HAP-1 (cell line): ENCODE measurements around the gene NAPSA.
"Not testable (repeated sequence)": the region's sequence is repeated elsewhere in the genome, so short reads cannot be mapped to it uniquely, and the experiment has no call there.

Experiments
- DNase-seq, 2 experiments: peaks; one replicate each; pipeline ENCODE4 v3.0.0-alpha.2; 2016 to 2020; ENCODE audit warnings: low spot score in 2 of 2
- H3K27me3 ChIP-seq: fragments of 250-450 bp; sonication (Bioruptor Pico); 2 replicates; pipeline ENCODE4 v1.5.1; 2020; ENCODE audit warnings: low read depth, mild to moderate bottlenecking, moderate library complexity
- H3K36me3 ChIP-seq: fragments of 250-450 bp; sonication (Bioruptor Pico); replicated peaks from 2 replicates; pipeline ENCODE4 v1.5.1; 2020; ENCODE audit warnings: mild to moderate bottlenecking
- H3K4me1 ChIP-seq: fragments of 250-450 bp; sonication (Bioruptor Pico); 2 replicates; pipeline ENCODE4 v1.5.1; 2020; ENCODE audit warnings: mild to moderate bottlenecking
- H3K4me3 ChIP-seq: fragments of 250-450 bp; sonication (Bioruptor Pico); 2 replicates; pipeline ENCODE4 v1.5.1; 2020; ENCODE audit warnings: mild to moderate bottlenecking, moderate library complexity
- H3K9me3 ChIP-seq: fragments of 250-450 bp; sonication (Bioruptor Pico); 2 replicates; pipeline ENCODE4 v1.5.1; 2020; ENCODE audit warnings: mild to moderate bottlenecking, moderate library complexity
- in situ Hi-C: fragments of 300-500 bp; cut with MboI; formaldehyde crosslinking; loops from 3 replicates; pipeline ENCODE4 v1.14.3; 2020; ENCODE audit warnings: low sequenced_read_pairs, inconsistent platforms, mixed read lengths

The NAPSA gene

DNA sequence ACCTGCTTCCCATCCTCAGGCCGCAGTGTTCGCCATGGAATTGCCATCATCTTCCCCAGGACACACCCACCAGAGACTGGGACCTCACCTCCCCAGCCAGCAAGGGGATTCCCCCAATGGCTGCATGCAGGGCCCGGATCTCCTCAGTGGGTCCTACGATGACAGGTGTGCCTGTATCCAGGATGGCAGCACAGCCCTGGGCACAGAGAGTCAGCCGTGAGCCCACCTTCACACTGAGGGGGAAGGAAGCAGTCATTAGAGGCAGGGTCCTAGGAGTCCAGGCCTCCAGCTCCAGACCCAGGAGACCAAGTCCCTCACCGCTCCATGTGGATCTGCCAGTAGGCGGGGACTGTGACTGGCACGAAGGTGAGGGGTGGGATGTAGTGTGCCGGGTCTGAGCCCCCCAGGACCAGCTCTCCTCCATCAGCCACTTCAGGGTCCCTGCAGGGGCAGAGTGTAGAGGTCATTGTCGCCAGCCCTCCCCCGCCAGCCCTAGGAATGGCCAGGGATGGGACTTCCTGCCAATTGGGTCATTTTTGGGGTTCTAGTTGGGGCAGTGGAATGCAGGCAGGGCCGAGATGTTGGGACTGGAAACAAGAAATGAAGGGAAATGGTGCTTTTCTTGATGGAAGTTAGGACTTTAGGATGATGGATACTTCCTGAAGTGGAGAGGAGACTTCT is 30.6 kb downstream of the NAPSA start:
- H3K27me3 ChIP-seq = peaks cover 7% of the 10 kb centered on the region
- H3K9me3 ChIP-seq = no peaks in the 10 kb centered on the region; the same call in 1 of the 2 replicates
- no peak overlapping the region for H3K4me3 ChIP-seq
- no peak for DNase-seq
- no peaks in the 10 kb centered on the region for H3K36me3 ChIP-seq
- H3K4me1 ChIP-seq = peaks cover 8% of the 10 kb centered on the region
- in situ Hi-C loops = no loop called here

DNA sequence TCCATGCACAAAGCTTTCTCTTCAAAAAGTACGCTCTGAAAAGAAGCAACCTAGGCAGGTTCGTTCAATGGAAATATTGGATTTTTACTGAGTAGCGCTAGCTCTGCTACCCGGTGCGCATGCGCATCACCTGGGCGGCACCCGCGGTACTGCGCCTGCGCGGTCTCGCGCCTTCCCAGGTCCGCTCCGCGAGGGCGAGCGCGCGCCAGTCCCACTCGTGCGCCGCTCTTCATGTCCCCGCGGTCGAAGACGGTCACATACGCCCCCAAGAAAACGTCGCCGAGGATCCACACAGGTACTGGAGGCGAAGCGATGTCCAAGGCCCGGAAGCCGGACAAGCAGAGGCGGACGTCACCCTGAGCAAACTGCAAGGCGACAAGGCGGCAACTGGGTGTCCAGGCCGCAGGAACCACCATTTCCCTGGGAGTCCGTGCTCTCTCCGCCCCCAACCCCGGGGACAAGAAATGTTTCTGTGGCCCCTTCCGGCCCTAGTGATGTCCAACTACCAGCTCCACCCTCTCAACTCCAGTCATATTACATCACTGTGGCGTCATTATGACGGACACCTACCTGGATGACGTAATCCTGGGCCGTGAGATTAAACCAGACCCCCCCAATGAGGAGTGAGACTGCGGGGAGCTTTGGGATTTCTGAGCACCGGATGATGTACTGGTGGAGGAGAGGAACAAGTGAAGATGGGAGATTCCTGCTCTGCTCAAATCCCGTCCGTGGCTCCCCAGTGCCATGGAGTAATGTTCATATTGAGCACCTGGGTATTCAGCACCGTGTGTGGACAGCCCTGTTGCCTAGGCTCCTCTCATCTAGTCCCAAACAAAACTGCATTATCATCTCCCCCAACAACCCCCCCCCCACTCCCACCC is 31.5 kb downstream of the NAPSA start:
- Histone ChIP-seq H3K4me1 (peaks cover 11% of the 10 kb centered on the region), H3K9me3 (no peaks in the 10 kb centered on the region; the same call in 1 of the 2 replicates), H3K36me3 (no peaks in the 10 kb centered on the region), H3K27me3 (peaks cover 7% of the 10 kb centered on the region), H3K4me3 (peak overlapping the region; percentile 26)
- in situ Hi-C loops = no loop called here
- peak; percentile 11 to 72 for DNase-seq

DNA sequence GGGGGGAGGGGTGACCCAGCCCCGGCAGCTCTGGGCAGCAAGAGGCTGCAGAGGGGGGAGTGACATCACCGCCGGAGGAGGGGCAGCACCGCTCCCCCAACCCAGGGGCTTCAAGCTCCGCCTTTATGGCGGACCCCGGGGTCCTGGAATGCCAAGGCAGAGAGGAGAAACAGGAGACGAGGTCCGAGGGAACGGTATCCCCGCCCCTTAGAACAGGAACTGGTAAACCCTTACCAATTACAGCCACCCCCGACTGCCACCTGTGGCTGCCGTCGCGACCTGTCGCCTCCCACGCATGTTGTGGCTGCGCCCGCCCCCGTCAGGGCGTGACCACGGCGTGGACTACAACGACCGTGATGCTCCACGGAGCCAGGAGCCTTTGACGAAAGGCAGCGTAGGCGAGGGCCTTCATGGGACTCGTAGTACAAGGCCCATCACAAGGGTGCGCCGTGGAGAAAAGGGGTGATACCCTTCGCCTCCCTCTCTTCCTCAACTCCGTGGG is 32.2 kb downstream of the NAPSA start:
- Histone ChIP-seq H3K4me1 (peaks cover 11% of the 10 kb centered on the region), H3K27me3 (peaks cover 7% of the 10 kb centered on the region), H3K4me3 (peak overlapping the region; percentile 26), H3K36me3 (no peaks in the 10 kb centered on the region), H3K9me3 (no peaks in the 10 kb centered on the region; the same call in 1 of the 2 replicates)
- in situ Hi-C loops = no loop called here
- peak; percentile 37 to 73 for DNase-seq

DNA sequence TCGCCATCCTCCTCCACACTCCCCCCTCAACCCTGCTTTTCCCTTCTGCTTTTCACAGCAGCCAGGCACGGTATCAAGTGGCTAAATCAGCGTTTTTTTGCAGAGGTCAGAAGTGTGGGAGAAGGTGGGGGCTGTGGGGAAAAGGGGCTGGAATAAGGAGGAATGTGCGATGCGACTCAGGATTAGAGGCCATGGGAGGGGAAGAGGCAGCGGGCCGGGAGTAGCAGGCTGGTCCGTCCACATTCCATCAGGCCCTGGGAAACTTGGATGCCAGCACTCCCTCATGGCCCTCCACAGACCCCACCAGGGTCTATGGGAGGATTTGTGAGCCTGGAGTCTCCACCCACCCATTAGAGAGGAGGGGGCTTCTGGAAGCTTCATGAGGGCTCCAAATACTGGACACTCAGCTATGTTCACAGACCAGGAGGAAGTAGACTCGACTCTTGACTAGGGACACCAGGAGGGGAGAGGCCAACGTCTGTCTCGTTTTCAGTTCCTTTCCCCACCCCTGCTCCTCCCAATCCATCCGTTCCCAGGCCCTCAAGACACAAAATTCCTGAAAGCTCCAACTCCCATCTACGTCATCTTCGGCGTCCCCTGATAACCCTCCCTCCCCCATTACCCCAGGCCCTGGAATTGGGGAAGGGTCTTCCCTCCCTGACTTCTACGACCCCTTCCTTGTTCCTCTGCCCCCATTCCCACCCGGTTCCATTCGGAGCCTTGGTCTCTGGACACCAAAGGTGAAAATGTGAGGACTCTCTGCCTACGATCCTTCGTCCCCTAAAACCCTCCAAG is 33.0 kb downstream of the NAPSA start:
- no peak overlapping the region for H3K4me3 ChIP-seq
- no peak for DNase-seq
- peaks cover 11% of the 10 kb centered on the region for H3K4me1 ChIP-seq
- H3K36me3 ChIP-seq = no peaks in the 10 kb centered on the region
- in situ Hi-C loops = no loop called here
- no peaks in the 10 kb centered on the region; the same call in 1 of the 2 replicates for H3K9me3 ChIP-seq
- H3K27me3 ChIP-seq = peaks cover 11% of the 10 kb centered on the region

DNA sequence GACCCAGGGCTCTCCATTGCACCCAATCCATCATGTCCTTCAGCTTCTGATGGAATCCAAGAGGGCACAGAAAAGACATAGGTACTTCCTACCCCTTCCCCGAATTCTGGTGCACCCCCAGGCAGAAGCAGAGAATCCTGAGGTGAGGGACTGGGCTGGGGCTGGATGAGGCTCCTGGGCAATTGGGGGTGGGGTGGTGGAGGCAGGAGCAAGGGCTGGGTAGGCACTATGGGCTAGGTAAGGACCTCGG is 33.5 kb downstream of the NAPSA start:
- no peak for DNase-seq
- no peaks in the 10 kb centered on the region for H3K36me3 ChIP-seq
- H3K4me1 ChIP-seq = peaks cover 11% of the 10 kb centered on the region
- H3K27me3 ChIP-seq = peaks cover 13% of the 10 kb centered on the region
- H3K4me3 ChIP-seq = no peak overlapping the region
- H3K9me3 ChIP-seq = no peaks in the 10 kb centered on the region; the same call in 1 of the 2 replicates
- in situ Hi-C loops = no loop called here

DNA sequence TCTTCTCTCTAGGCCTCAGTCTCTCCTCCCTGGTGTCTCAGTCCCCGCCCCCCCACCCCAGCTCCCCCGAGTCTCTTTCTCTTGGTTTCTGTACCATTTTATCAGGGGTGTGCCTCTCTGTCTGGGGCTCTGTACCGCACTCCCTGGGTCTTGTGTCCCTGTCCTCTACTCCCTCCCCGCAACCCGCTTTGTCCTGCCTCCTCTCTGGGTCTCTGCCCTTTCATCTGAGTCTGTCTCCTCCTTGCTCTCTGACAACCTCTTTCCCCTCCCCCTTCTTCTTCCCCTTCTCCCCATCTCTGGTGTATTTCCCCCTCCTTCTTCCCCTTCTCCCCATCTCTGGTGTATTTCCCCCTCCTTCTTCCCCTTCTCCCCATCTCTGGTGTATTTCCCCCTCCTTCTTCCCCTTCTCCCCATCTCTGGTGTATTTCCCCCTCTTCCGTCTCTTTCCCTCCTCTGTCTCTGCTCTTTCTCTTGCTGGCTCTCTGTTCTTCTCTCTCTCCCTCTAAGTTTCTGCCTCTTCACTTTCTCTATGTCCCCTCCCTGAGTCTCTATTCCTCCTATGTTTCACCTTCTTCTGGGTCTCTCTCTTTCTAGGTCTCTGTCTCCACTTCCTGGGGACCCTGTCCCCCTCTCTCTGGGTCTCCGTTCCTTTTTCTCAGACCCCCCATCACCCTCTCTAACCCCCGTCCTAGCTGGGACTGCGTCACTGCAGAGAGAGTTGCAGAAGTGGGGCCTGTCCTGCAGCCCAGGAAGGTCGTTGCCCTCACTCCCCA is 34.0 kb downstream of the NAPSA start:
- H3K9me3 ChIP-seq = no peaks in the 10 kb centered on the region; the same call in 1 of the 2 replicates
- peak overlapping the region; percentile 15; the same call in 1 of the 2 replicates for H3K4me3 ChIP-seq
- H3K27me3 ChIP-seq = peaks cover 13% of the 10 kb centered on the region
- H3K4me1 ChIP-seq = peaks cover 11% of the 10 kb centered on the region
- H3K36me3 ChIP-seq = no peaks in the 10 kb centered on the region
- in situ Hi-C loops = no loop called here
- DNase-seq = no peak

DNA sequence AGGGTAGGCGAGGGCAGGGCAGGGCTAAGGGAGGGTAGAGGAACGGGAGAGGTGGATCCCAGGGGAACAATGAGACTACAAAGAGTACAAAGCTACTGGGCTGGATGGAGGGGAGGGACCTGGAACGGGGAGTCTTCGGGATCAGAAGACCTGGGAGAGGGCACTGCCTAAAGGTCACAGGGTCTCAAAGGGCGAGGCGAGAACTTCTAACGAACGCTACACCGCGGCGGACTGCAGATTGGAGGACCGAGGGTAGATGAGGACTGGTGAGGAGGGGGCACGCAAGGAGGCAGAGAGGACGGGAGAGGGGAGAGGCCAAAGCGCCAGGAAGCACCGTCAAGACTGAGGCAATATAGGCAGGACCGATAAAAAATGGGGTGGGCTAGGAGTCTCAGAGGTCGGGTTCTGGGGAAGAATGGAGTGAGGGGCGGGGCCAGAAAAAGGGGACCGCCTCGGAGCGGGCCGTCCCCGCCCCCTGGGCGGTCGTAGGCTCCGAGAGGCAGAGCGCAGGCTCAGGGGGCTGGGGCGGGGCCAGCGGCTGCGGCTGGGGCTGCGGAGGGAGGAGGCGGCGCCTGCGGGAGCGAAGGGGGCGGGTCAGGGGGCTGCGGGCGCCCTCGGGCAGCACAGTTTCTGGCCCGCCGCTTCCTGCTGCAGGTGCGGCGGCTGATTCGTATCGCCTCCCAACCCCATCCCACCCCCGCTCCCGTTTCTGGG is 34.9 kb downstream of the NAPSA start:
- in situ Hi-C loops = no loop called here
- no peaks in the 10 kb centered on the region; the same call in 1 of the 2 replicates for H3K9me3 ChIP-seq
- DNase-seq = peak; percentile 44 to 87
- peaks cover 13% of the 10 kb centered on the region for H3K27me3 ChIP-seq
- H3K4me3 ChIP-seq = peak overlapping the region; percentile 15; the same call in 1 of the 2 replicates
- H3K4me1 ChIP-seq = peaks cover 11% of the 10 kb centered on the region
- no peaks in the 10 kb centered on the region for H3K36me3 ChIP-seq

DNA sequence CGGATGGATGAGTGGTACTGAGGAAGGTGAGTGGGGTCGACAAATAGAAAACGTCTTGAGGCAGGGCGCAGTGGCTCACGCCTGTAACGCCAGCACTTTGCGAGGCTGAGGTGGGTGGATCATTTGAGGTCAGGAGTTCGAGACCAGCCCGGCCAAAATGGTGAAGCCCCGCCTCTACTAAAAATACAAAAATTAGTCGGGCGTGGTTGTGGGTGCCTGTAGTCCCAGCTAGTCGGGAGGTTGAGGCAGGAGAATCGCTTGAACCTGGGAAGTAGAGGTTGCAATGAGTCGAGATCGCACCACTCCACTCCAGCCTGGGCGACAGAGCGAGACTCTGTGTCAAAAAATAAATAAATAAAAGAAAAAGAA is 35.5 kb downstream of the NAPSA start:
- Histone ChIP-seq H3K27me3 (peaks cover 13% of the 10 kb centered on the region), H3K4me1 (peaks cover 11% of the 10 kb centered on the region), H3K4me3 (peak overlapping the region; percentile 19)
- H3K36me3 ChIP-seq, DNase-seq, in situ Hi-C loops, H3K9me3 ChIP-seq: not testable (repeated sequence)

DNA sequence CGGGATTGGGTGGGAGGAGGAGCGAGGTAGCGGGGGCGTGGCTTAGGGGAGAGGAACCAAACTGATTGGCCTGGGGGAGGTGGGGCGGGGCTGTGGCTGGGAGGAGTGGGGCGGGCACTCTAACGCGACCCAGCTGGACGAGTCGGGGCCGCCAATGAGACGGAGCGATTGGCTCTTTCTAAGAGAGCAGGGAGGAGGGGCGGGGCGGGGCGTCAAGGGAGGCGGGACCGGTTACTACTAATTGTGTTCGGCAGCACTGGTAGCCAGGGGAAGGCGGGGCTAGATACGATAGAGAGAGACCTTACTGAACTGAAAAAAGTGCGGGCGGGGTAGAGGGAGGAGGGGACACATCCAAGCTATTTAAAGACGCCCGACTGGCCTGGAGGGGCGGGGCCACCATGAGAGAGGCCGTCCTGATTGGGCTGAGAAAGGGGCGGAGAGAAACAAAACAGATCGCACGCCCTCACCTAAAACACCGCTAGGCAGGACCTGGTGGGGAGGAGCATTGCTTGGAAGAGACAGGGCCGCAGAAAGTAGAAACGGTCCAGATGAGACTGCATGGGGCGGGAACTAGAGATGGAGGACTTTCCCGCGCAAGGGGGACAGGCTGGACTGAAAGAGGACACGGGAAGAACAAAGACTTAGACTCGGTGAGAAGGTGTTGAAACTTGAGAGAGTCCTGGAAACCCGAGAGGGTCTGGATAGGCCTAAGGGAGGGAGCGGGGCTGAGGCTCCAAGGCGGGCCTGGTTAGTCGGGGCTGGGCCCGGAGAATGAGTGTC is 36.1 kb downstream of the NAPSA start, which contains the start of gene KCNC3:
TSS of gene KCNC3 (minus strand) at position 232 of the 780 bp plus-strand sequence. CDS start 295 bp downstream, outside the sequence.
- no peaks in the 10 kb centered on the region for H3K36me3 ChIP-seq
- H3K4me3 ChIP-seq = peak within 1 kb of the TSS; percentile 19
- peaks cover 13% of the 10 kb centered on the region for H3K27me3 ChIP-seq
- in situ Hi-C loops = no loop called here
- DNase-seq = peak; percentile 94 to 100
- no peaks in the 10 kb centered on the region; the same call in 1 of the 2 replicates for H3K9me3 ChIP-seq
- peaks cover 11% of the 10 kb centered on the region for H3K4me1 ChIP-seq

DNA sequence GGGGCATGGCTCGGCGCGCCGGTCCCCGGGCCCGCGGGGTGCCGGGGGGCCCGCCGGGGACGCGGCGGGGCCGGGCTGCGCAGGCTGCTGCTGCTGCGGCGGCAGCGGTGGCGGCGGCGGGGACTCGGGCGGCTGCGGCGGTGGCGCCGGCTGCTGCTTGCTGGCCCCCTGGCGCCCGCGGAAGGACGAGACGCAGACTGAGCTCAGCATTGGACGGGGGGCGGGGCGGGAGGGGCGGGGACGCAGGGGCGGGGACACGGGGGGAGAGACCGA is 36.6 kb downstream of the NAPSA start:
- DNase-seq = no peak
- peaks cover 13% of the 10 kb centered on the region for H3K27me3 ChIP-seq
- peaks cover 9% of the 10 kb centered on the region for H3K4me1 ChIP-seq
- no peaks in the 10 kb centered on the region for H3K36me3 ChIP-seq
- no peaks in the 10 kb centered on the region for H3K9me3 ChIP-seq
- no peak overlapping the region for H3K4me3 ChIP-seq
- in situ Hi-C loops = no loop called here

DNA sequence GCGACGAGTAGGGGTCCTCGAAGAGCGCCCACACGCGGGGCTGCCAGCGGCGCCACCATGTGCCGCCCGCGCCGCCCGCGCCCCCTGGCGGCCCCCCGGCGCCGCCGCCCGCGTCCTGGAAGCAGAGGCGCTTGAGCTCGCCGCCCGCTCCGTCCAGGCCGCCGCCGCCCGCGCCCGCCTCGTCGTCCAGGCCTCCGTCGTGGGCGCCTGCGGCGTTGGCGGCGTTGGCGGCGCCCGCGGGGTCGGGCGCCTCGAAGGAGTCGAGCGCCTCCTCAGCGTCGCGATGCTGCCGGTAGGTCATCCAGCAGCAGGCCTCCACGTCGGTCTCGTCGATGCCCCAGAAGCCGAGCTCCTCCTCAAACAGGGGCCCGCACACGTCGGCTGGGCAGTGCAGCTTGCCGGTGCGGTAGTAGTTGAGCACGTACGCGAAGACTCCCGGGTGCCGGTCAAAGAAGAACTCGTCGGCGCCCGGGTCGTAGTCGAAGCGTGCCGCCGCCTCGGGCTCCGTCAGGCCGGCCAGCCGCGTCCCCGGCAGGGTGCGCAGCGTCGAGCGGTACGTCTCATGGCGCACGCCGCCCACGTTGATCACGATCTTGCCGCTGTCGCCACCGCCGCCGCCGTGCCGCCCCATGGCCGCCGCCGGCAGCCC is 37.1 kb downstream of the NAPSA start:
- peak in 1 of 2 experiments; percentile 26 for DNase-seq
- peaks cover 5% of the 10 kb centered on the region for H3K4me1 ChIP-seq

More for the DNA sequence above, 37.1 kb downstream of the NAPSA start:
- H3K36me3 ChIP-seq = no peaks in the 10 kb centered on the region
- H3K27me3 ChIP-seq = peaks cover 13% of the 10 kb centered on the region
- H3K4me3 ChIP-seq = no peak overlapping the region
- in situ Hi-C loops = no loop called here
- H3K9me3 ChIP-seq = no peaks in the 10 kb centered on the region
